ENCODE results near the gene CFAP68. TPM values are rescaled to one million over a fixed set of nuclear protein-coding genes. Genes with fewer than 3 reads are reported as not detected.
A peak's percentile ranks its signal among the peaks of the same experiment; 100 is the strongest.

The CFAP68 gene
- total RNA-seq, 1 donor from 2014 or later, result 29.5 TPM

GRCh38 chr11:111916768-111917167 lies 37.4 kb downstream of the CFAP68 start:
- TF ChIP-seq CTCF (conservative IDR thresholded peaks at IDR 0.05; ENCODE audit: low read depth, low read length), result no peak

GRCh38 chr11:111917312-111917711 lies 38.0 kb downstream of the CFAP68 start:
- no peak for TF ChIP-seq CTCF (conservative IDR thresholded peaks at IDR 0.05; ENCODE audit: low read depth, low read length)
- H3K4me3 ChIP-seq (ENCODE audit: low read depth, low read length), result no peak overlapping the region
- DNase-seq (ENCODE audit: low read depth), result no peak

More at GRCh38 chr11:111916768-111917167, 37.4 kb downstream of the CFAP68 start:
- no peak for DNase-seq (ENCODE audit: low read depth)
- no peak overlapping the region for H3K4me3 ChIP-seq (ENCODE audit: low read depth, low read length)

GRCh38 chr11:111917788-111918187 lies 38.4 kb downstream of the CFAP68 start:
- TF ChIP-seq CTCF (conservative IDR thresholded peaks at IDR 0.05; ENCODE audit: low read depth, low read length), result no peak
- H3K4me3 ChIP-seq (ENCODE audit: low read depth, low read length), result no peak overlapping the region
- no peak for DNase-seq (ENCODE audit: low read depth)

GRCh38 chr11:111918390-111919256 lies 39.3 kb downstream of the CFAP68 start, which contains the start of gene C11orf52:
C11orf52 (plus strand) TSS chr11:111918913; CDS start chr11:111918973, 60 bp downstream.
- H3K4me3 ChIP-seq (ENCODE audit: low read depth, low read length), result peak within 1 kb of the TSS; percentile 66
- TF ChIP-seq CTCF (conservative IDR thresholded peaks at IDR 0.05; ENCODE audit: low read depth, low read length), result peak; percentile 8
- no peak for DNase-seq (ENCODE audit: low read depth)

- no peak overlapping the region for H3K4me3 ChIP-seq (ENCODE audit: low read depth, low read length)
- no peak for TF ChIP-seq CTCF (conservative IDR thresholded peaks at IDR 0.05; ENCODE audit: low read depth, low read length)
- DNase-seq (ENCODE audit: low read depth), result no peak
These were observed 41.6 kb downstream of the CFAP68 start for GRCh38 chr11:111920908-111921307.

GRCh38 chr11:111921541-111922230 lies 42.3 kb downstream of the CFAP68 start:
- no peak overlapping the region for H3K4me3 ChIP-seq (ENCODE audit: low read depth, low read length)
- no peak for DNase-seq (ENCODE audit: low read depth)
- no peak for TF ChIP-seq CTCF (conservative IDR thresholded peaks at IDR 0.05; ENCODE audit: low read depth, low read length)

Data from epithelial cell of proximal tubule (primary cell).